Inflammatory macrophage treated with lipopolysaccharide for 1 hour (primary cell): ENCODE results near the gene FHL5.
"Not testable (repeated sequence)": the region's sequence is repeated elsewhere in the genome, so short reads cannot be mapped to it uniquely, and the experiment has no call there.

Experiments used
- DNase-seq, 2 donors: peaks; one replicate each; pipeline ENCODE4 v3.0.0-alpha.2; 2020 to 2022

Gene FHL5

GRCh38 chr6:96611342-96611991 lies 48.5 kb downstream of the FHL5 start:
- DNase-seq = no peak

- no peak for DNase-seq
Observed at GRCh38 chr6:96613291-96613999, 50.5 kb downstream of the FHL5 start.

- no peak for DNase-seq
Observed at GRCh38 chr6:96620851-96621250, 57.9 kb downstream of the FHL5 start.

GRCh38 chr6:96621983-96622382 lies 59.1 kb downstream of the FHL5 start:
- no peak for DNase-seq

GRCh38 chr6:96624957-96625356 lies 62.0 kb downstream of the FHL5 start:
- no peak for DNase-seq

GRCh38 chr6:96626759-96627364 lies 63.9 kb downstream of the FHL5 start:
- peak; percentile 8 to 21 for DNase-seq

- DNase-seq = peak in 1 of 2 donors; percentile 8
Observed at GRCh38 chr6:96631248-96631647, 68.3 kb downstream of the FHL5 start.

GRCh38 chr6:96637979-96638378 lies 75.1 kb downstream of the FHL5 start:
- not testable (repeated sequence) for DNase-seq

- DNase-seq = no peak
Observed at GRCh38 chr6:96645106-96645505, 82.2 kb downstream of the FHL5 start.

- no peak for DNase-seq
Observed at GRCh38 chr6:96649926-96650325, 87.0 kb downstream of the FHL5 start.

- no peak for DNase-seq
Observed at GRCh38 chr6:96651816-96652215, 88.9 kb downstream of the FHL5 start.

- DNase-seq = no peak
Observed at GRCh38 chr6:96652552-96652951, 89.6 kb downstream of the FHL5 start.

GRCh38 chr6:96653181-96653580 lies 90.3 kb downstream of the FHL5 start:
- DNase-seq = no peak

- DNase-seq = no peak
Observed at GRCh38 chr6:96656567-96656966, 93.6 kb downstream of the FHL5 start.

GRCh38 chr6:96657344-96657743 lies 94.4 kb downstream of the FHL5 start:
- DNase-seq = no peak

GRCh38 chr6:96659084-96659845 lies 96.3 kb downstream of the FHL5 start:
- DNase-seq = no peak
